ENCODE data around the gene FMN2. TPM values are rescaled to one million over a fixed set of nuclear protein-coding genes. Genes with fewer than 3 reads are reported as not detected.

FMN2 gene
- total RNA-seq, 3 donors from 2014 or later (not counting 1 experiment from before 2014, with no cell fraction given), result not detected

DNA sequence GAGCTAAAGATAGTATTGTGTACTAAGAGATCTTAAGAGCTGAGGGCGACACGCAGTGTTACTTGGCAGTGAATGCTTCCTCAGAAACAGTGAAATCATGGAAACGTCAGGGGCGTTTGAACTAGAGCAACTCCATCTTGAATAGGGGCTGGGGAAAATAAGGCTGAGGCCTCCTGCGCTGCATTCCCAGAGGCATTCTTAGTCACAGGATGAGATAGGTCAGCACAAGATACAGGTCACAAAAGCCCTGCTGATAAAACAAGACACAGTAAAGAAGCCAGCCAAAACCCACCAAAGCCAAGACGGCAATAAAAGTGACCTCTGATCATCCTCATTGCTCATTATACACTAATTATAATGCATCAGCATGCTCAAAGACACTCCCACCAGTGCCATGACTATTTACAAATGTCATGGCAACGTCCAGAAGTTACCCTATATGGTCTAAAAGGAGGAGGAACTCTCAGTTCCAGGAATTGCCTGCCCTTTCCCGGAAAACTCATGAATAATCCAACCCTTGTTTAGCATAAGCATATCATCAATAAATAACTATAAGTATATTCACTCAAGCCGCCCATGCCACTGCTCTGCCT, 37.5 kb upstream of the FMN2 start:
- no peak for DNase-seq
- no peak overlapping the region for H3K4me3 ChIP-seq (ENCODE audit: low read length)
- H3K27me3 Mint-ChIP-seq (ENCODE audit: low read depth in 2 of 2), result no peaks in the 10 kb centered on the region
- ATAC-seq, result no peak
- H3K4me1 Mint-ChIP-seq, result no peaks in the 10 kb centered on the region
- no peak overlapping the region for H3K27ac ChIP-seq (ENCODE audit: low read length)
- H3K4me1 ChIP-seq (ENCODE audit: control insufficient read depth, insufficient read depth, low read length), result no peaks in the 10 kb centered on the region
- TF ChIP-seq, protein P1, sequence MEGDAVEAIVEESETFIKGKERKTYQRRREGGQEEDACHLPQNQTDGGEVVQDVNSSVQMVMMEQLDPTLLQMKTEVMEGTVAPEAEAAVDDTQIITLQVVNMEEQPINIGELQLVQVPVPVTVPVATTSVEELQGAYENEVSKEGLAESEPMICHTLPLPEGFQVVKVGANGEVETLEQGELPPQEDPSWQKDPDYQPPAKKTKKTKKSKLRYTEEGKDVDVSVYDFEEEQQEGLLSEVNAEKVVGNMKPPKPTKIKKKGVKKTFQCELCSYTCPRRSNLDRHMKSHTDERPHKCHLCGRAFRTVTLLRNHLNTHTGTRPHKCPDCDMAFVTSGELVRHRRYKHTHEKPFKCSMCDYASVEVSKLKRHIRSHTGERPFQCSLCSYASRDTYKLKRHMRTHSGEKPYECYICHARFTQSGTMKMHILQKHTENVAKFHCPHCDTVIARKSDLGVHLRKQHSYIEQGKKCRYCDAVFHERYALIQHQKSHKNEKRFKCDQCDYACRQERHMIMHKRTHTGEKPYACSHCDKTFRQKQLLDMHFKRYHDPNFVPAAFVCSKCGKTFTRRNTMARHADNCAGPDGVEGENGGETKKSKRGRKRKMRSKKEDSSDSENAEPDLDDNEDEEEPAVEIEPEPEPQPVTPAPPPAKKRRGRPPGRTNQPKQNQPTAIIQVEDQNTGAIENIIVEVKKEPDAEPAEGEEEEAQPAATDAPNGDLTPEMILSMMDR (IDR thresholded peaks at IDR 0.05), result no peak
- H3K36me3 ChIP-seq (ENCODE audit: control insufficient read depth, insufficient read depth, low read length), result no peaks in the 10 kb centered on the region
- H3K9me3 ChIP-seq (ENCODE audit: control insufficient read depth, insufficient read depth, low read length), result no peaks in the 10 kb centered on the region
- intact Hi-C loops (cut with micrococcal nuclease), result no loop called here
- WGBS (ENCODE audit: insufficient coverage), result 85% methylated on average over 9 of the region's 9 CpGs
- no peaks in the 10 kb centered on the region for H3K36me3 Mint-ChIP-seq
- H3K4me3 Mint-ChIP-seq, result no peak overlapping the region
- H3K27me3 ChIP-seq (ENCODE audit: control insufficient read depth, insufficient read depth, low read length), result no peaks in the 10 kb centered on the region
- no peaks in the 10 kb centered on the region for H3K9me3 Mint-ChIP-seq
- no peak overlapping the region for H3K27ac Mint-ChIP-seq

DNA sequence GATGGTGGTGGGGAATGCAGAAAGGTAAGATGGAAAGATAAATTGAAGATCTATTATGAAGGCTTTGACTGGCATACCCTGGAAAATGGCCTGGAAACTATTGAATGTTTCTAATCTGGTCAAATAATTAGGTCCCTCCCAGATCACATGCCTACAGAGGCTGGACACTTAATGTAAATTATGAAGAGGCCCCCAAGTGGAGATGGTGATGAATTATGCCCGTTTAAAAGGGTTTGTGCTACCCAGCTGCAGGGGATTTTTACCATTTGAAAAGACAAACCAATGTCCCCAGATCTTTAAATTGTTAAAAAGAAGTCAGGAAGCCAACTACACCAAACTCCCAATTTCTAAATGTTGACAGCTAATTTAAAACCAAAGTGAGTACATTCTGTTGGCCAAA, 35.7 kb upstream of the FMN2 start:
- H3K27ac ChIP-seq (ENCODE audit: low read length), result no peak overlapping the region
- no peaks in the 10 kb centered on the region for H3K27me3 ChIP-seq (ENCODE audit: control insufficient read depth, insufficient read depth, low read length)
- Mint-ChIP-seq H3K27me3 (ENCODE audit: low read depth in 2 of 2) (no peaks in the 10 kb centered on the region), H3K4me3 (no peak overlapping the region), H3K36me3 (no peaks in the 10 kb centered on the region), H3K4me1 (no peaks in the 10 kb centered on the region), H3K27ac (no peak overlapping the region), H3K9me3 (peaks cover 0 to 2% of the 10 kb centered on the region in 2 donors)
- H3K9me3 ChIP-seq (ENCODE audit: control insufficient read depth, insufficient read depth, low read length), result no peaks in the 10 kb centered on the region
- H3K4me3 ChIP-seq (ENCODE audit: low read length), result no peak overlapping the region
- H3K4me1 ChIP-seq (ENCODE audit: control insufficient read depth, insufficient read depth, low read length), result no peaks in the 10 kb centered on the region
- WGBS (ENCODE audit: insufficient coverage), result no CpG with 5 or more reads among the region's 1 CpG
- TF ChIP-seq, protein P1 (IDR thresholded peaks at IDR 0.05), result no peak
- DNase-seq (no peak), ATAC-seq (no peak)
- H3K36me3 ChIP-seq (ENCODE audit: control insufficient read depth, insufficient read depth, low read length), result no peaks in the 10 kb centered on the region
- intact Hi-C loops (cut with micrococcal nuclease), result no loop called here

DNA sequence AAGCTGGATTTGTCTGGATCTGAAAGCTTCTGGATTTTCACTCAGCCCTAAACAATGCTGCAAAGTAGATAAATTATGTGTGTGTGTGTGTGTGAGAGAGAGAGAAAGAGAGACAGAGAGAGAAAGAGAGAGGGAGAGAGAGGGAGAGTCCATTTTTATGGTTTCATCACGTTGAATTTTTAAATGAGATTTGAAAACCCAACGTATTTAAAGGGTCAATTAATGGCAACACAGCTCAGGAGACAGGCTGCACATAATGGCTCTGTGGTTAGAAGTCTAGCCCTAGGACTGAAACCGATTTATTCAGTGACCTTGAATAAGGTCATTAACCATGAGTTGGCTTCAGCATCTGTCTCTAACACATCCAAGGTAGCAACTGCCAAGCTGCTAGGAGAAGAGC, 35.3 kb upstream of the FMN2 start:
- no peaks in the 10 kb centered on the region for H3K9me3 ChIP-seq (ENCODE audit: control insufficient read depth, insufficient read depth, low read length)
- TF ChIP-seq, protein P1 (IDR thresholded peaks at IDR 0.05), result no peak
- ATAC-seq (no peak), DNase-seq (no peak)
- H3K27ac ChIP-seq (ENCODE audit: low read length), result no peak overlapping the region
- peaks cover 0 to 3% of the 10 kb centered on the region in 2 donors for H3K9me3 Mint-ChIP-seq
- WGBS (ENCODE audit: insufficient coverage), result 60% methylated on average over 3 of the region's 3 CpGs
- H3K4me3 ChIP-seq (ENCODE audit: low read length), result no peak overlapping the region
- H3K4me1 Mint-ChIP-seq, result no peaks in the 10 kb centered on the region
- no peak overlapping the region for H3K27ac Mint-ChIP-seq
- no peaks in the 10 kb centered on the region for H3K36me3 ChIP-seq (ENCODE audit: control insufficient read depth, insufficient read depth, low read length)
- H3K36me3 Mint-ChIP-seq, result no peaks in the 10 kb centered on the region
- no peaks in the 10 kb centered on the region for H3K4me1 ChIP-seq (ENCODE audit: control insufficient read depth, insufficient read depth, low read length)
- intact Hi-C loops (cut with micrococcal nuclease), result no loop called here
- no peak overlapping the region for H3K4me3 Mint-ChIP-seq
- H3K27me3 ChIP-seq (ENCODE audit: control insufficient read depth, insufficient read depth, low read length), result no peaks in the 10 kb centered on the region
- H3K27me3 Mint-ChIP-seq (ENCODE audit: low read depth in 2 of 2), result no peaks in the 10 kb centered on the region

DNA sequence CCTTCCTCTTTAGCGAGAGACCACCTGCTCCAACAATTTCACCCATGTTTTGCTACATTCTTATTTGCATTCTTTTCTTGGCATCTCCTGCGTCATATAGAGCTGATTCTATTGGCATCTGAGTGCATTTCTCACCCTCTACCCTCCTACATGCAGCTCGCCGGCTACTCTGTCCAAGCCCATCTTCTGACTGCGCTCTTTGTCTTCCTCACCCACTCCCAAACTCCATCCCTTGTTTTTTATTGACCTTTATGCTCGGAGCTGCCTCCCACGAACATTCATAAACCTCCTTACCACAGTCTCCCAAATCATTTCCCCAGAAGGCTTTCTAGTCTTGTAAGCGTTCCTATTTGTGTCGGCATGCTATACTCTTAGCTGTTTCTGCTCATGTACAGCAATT, 33.6 kb upstream of the FMN2 start:
- no peak overlapping the region for H3K27ac ChIP-seq (ENCODE audit: low read length)
- H3K4me1 ChIP-seq (ENCODE audit: control insufficient read depth, insufficient read depth, low read length), result no peaks in the 10 kb centered on the region
- DNase-seq, result no peak
- peaks cover 0 to 3% of the 10 kb centered on the region in 2 donors for H3K9me3 Mint-ChIP-seq
- H3K4me3 ChIP-seq (ENCODE audit: low read length), result no peak overlapping the region
- WGBS (ENCODE audit: insufficient coverage), result 83% methylated on average over 9 of the region's 9 CpGs
- H3K27ac Mint-ChIP-seq, result no peak overlapping the region
- ATAC-seq, result no peak
- no peaks in the 10 kb centered on the region for H3K4me1 Mint-ChIP-seq
- H3K9me3 ChIP-seq (ENCODE audit: control insufficient read depth, insufficient read depth, low read length), result no peaks in the 10 kb centered on the region
- no peaks in the 10 kb centered on the region for H3K27me3 Mint-ChIP-seq (ENCODE audit: low read depth in 2 of 2)
- no peaks in the 10 kb centered on the region for H3K36me3 ChIP-seq (ENCODE audit: control insufficient read depth, insufficient read depth, low read length)
- intact Hi-C loops (cut with micrococcal nuclease), result no loop called here
- no peaks in the 10 kb centered on the region for H3K27me3 ChIP-seq (ENCODE audit: control insufficient read depth, insufficient read depth, low read length)
- H3K4me3 Mint-ChIP-seq, result no peak overlapping the region
- TF ChIP-seq, protein P1 (IDR thresholded peaks at IDR 0.05), result no peak
- H3K36me3 Mint-ChIP-seq, result no peaks in the 10 kb centered on the region
